HG03354 (cell line): ENCODE measurements around the gene TUT7.

Experiments
- ATAC-seq: cut with Tn5 transposase; IDR thresholded peaks from one replicate; pipeline ENCODE4 v1.9.1; 2021; ENCODE audit warnings: mild to moderate bottlenecking; ENCODE audit not compliant: unreplicated experiment, poor library complexity, severe bottlenecking

TUT7 gene

GRCh38 chr9:86274821-86275643 lies 79.2 kb downstream of the TUT7 start:
- no peak for ATAC-seq

GRCh38 chr9:86272221-86272620 lies 82.0 kb downstream of the TUT7 start:
- no peak for ATAC-seq

GRCh38 chr9:86263876-86264275 lies 90.3 kb downstream of the TUT7 start:
- no peak for ATAC-seq

GRCh38 chr9:86262492-86262891 lies 91.7 kb downstream of the TUT7 start:
- ATAC-seq = no peak

- no peak for ATAC-seq
Observed at GRCh38 chr9:86259557-86259956, 94.7 kb downstream of the TUT7 start, which contains the start of gene C9orf153. TSS of gene C9orf153 (minus strand) at chr9:86259657. CDS start at chr9:86229603, 30,054 bp downstream.

- ATAC-seq = no peak
Observed at GRCh38 chr9:86257391-86257790, 96.8 kb downstream of the TUT7 start.

- no peak for ATAC-seq
Observed at GRCh38 chr9:86256653-86257052, 97.6 kb downstream of the TUT7 start.

GRCh38 chr9:86253577-86253976 lies 100.6 kb downstream of the TUT7 start:
- ATAC-seq = no peak

GRCh38 chr9:86252870-86253269 lies 101.3 kb downstream of the TUT7 start:
- no peak for ATAC-seq

GRCh38 chr9:86250123-86250522 lies 104.1 kb downstream of the TUT7 start:
- no peak for ATAC-seq

- no peak for ATAC-seq
Observed at GRCh38 chr9:86248746-86249145, 105.5 kb downstream of the TUT7 start.

GRCh38 chr9:86246752-86247161 lies 107.5 kb downstream of the TUT7 start:
- ATAC-seq = peak; percentile 92

GRCh38 chr9:86242071-86242470 lies 112.1 kb downstream of the TUT7 start:
- ATAC-seq = no peak

- no peak for ATAC-seq
Observed at GRCh38 chr9:86241216-86241615, 113.0 kb downstream of the TUT7 start.

GRCh38 chr9:86238861-86239770 lies 115.1 kb downstream of the TUT7 start:
- ATAC-seq = no peak
